Activated CD8-positive, alpha-beta memory T cell treated with anti-CD3 and anti-CD28 coated beads for 24 hours (primary cell): ENCODE measurements around the gene RBPMS2.
A peak's percentile ranks its signal among the peaks of the same experiment; 100 is the strongest.
"Not testable (repeated sequence)": the region's sequence is repeated elsewhere in the genome, so short reads cannot be mapped to it uniquely, and the experiment has no call there.

Experiments used
- DNase-seq: peaks from one replicate; pipeline ENCODE4 v3.0.0-alpha.2; 2020

Gene RBPMS2

GRCh38 chr15:64751464-64751863 lies 23.9 kb downstream of the RBPMS2 start:
- DNase-seq, result no peak

DNA sequence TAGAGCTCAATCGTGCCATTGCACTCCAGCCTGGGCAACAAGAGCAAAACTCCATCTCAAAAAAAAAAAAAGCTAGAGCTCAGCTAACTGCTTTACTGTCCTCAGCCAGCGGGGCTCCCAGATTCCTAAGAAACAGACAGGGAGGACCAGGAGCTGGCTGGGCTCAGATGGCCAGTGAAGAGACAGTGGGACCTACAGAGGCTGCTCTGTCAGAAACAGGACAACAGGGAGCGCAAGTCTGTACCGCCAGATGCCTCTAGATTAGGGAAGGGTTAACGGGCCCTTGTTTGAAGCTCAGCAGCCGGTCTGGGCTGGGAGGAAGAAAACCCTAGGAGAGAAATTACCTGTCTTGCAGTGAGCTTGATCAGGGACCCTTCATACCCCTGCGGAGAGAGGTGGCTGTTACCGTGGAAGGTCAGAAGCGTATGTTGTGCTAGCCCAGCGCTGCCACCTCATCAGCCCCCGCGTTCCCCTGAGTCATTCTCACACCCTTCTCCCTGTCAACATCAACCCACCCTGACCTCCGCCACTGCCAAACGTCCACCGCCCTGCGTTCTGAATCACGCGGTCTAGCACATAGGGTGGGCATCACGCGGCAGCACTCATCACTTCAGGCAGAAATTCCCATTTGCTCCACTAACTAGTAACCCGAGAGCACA lies 25.3 kb downstream of the RBPMS2 start:
- DNase-seq, result no peak

DNA sequence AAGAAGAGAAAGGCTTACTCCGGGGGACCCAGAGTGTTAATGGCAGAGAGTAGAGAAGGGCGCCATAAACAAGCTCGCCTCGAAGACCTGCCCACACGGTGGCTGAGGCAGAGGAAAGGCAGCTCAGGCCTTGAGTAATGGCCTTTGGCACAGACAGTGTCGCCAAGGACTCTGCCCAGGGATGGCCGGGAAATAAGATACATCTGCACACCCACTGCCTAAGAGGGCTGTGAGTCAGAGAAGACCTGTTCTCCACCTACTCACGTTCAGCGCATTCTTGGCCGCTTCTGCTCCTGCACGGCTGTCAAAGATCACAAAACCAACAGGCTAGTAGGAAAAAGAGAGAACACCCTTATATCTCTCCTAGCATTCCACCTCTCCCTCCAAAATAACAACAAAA lies 26.2 kb downstream of the RBPMS2 start:
- DNase-seq, result no peak

- DNase-seq, result no peak
These were observed 27.1 kb downstream of the RBPMS2 start for GRCh38 chr15:64748251-64748650.

- DNase-seq, result no peak
These were observed 27.8 kb downstream of the RBPMS2 start for GRCh38 chr15:64747578-64747977.

- no peak for DNase-seq
These were observed 28.5 kb downstream of the RBPMS2 start for GRCh38 chr15:64746921-64747320.

DNA sequence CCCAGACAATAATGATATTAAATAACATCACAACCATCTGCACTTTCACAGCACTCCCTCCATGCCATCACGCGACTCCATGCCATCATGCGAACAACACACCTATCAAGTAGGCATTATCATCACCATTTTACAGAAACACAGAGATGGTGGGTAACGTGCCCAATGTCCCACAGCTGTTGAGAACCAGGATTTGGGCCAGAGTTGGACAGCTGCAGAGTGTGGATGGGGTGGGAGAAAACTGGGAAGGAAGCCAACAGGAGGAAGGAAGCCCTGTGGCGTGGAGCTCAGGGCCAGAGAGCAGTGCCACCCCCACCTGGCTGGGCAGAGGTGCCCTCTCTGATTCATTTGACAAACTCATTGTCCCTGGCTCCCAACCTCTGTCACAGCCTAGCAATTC lies 29.0 kb downstream of the RBPMS2 start:
- DNase-seq, result no peak

DNA sequence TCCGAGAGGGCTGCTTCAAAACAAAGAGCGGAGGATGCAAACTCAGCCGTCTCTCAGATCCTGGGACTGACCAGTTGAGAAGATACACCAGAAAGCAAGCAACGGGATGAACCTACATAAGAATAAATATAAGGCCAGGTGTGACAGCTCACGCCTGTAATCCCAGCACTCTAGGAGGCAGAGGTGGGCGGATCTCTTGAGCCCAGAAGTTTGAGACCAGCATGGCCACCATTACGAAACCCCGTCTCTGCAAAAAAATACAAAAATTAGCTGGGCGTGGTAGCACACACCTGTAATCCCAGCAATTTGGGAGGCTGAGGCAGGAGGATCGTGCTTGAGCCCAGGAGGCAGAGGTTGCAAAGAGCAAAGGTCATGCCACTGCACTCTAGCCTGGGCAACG lies 31.7 kb downstream of the RBPMS2 start:
- DNase-seq, result no peak

DNA sequence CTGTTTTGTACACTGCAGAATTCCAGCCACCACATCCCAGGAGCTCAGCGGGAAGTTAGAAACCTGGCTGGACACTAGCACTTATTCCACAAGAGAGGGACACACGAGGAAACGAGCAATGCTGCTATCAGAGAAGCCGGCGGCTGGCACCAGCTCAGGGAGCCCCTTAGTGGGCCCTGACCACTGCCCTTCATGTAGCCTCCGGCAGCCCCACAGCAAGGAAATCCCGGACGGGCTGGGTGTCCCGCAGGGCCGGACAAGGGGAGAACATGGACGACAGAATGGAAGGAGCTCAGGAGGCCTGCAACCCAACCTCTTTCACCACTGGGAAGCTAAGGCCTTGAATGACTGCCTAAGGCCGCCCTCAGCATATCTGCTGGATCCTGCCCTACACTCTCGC lies 32.5 kb downstream of the RBPMS2 start:
- DNase-seq, result no peak

- no peak for DNase-seq
These were observed 33.0 kb downstream of the RBPMS2 start for GRCh38 chr15:64742385-64742784.

DNA sequence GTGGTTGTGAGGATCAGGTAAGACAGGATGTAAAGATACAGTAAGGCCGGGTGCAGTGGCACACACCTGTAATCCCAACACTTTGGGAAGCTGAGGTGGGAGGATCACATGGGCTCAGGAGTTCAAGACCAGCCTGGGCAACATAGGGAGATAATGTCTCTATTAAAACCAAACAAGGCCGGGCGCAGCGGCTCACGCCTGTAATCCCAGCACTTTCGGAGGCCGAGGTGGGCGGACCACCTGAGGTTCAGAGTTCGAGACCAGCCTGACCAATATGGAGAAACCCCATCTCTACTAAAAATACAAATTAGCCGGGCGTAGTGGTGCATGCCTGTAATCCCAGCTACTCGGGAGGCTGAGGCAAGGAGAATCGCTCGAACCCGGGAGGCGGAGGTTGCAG lies 33.7 kb downstream of the RBPMS2 start:
- DNase-seq, result not testable (repeated sequence)

- no peak for DNase-seq
These were observed 34.8 kb downstream of the RBPMS2 start for GRCh38 chr15:64740311-64741170.

- DNase-seq, result no peak
These were observed 35.7 kb downstream of the RBPMS2 start for GRCh38 chr15:64739577-64740143.

GRCh38 chr15:64739156-64739555 lies 36.2 kb downstream of the RBPMS2 start:
- DNase-seq, result no peak

DNA sequence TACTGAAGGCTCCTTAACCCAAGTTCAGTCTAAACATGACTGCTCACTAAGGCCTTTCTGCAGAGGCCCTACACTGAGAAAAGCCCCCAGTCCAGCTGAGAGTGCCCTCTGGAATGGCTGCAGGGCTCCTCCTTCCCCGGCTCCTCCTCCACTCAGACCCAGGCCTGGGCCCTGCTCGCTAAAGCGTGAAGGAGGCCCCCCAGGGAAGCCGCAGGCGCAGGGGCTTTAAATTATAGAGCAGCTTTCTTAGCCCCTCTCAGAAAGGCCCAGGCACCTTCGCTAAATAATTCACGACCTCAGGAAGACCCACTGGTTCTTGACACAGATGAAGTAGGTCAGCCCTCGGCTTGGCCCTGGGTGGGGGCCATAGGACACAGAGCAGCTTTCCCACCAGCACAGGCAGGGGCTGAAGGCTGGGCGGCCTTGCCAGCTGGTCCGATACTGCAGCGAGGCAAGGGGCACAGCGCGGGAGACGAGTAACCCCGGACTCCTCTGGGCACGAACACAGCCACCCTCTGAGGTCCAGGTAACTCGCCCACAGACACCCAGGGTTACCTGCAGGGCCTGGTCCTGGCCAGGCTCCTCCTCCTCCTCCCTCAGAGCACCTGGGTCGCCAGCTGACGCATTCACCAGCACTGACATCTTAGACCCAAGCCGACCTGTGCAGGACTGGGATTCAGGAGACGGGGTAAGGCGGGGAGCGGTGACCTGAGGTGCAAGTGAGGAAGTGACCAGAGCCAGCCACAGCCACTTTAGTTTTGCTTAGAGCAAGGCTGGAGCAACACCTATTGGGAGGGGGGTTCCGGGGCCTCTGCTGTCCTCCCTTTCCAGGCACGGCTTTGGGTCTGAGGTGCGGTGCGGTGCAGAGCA lies 36.9 kb downstream of the RBPMS2 start:
- no peak for DNase-seq

DNA sequence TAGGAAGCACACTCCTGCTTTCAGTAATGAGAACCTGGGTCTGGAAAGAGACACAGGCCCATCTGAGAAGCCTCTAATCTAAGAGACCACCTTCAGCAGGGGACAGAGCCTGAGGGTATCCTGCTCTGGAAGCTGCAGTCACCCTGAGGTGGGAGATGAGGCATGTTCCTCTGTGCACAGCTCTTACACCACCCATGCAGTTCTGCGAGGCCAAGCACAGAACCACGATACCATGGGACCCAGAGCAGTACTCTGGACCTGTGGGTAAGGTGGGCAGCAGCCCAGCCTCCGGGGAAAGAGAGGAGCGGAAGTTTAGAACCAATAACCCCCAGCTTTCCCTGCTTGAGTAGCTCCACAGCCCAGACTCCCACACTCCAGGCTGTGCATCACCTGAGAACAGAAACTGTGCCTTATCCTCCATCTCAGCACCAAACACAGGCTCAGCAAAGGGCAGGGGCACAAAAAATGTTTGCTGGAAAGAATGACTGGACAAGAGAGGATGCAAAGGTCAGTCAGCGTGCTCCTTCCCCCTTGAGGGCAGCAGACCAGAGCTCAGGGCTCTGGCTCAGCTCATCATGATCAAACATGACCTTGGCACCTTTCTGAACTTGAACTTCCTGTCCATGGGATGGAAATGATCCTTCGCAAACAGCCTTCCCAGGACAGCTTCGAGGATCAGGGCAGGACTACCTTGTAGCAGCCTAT lies 43.1 kb downstream of the RBPMS2 start:
- DNase-seq, result no peak

- no peak for DNase-seq
These were observed 43.6 kb downstream of the RBPMS2 start for GRCh38 chr15:64731805-64732151.

DNA sequence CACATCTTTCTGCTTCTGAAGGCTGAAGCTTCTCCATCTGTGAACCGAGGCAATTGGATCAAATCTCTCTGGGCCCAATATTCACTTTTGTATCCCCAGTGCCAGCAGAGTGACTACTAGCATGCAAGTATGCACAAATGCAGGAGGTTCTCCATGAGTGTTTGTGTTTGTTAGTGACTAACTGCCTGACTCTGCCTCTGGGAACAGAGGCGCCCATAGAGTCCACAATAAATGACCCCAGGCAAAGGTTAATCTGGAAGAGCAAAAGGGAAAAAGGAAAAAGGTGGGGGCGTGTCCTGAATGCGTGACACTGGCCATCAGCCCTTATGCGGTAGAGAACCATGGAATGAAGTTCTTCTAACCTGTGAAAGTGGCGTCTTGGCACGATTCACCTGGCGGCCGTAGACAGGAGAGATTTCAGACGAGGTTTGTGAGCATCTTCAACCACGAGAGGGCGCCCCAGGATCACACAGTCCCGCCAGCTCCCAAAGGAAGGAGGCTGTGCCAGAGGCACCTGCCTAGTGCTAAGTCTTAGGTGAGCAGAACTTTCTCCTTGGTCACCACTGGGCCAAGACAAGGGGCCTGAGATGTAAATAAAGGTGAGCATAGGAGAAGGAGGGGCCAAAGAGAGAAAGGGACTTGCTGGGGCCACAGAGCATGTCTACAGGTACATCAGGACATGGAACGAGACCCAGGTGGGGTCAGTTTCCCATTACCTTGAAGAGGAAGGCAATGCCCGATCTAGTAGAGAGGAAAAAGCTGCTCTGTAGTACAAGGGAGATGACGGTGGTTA lies 44.2 kb downstream of the RBPMS2 start:
- peak; percentile 96 for DNase-seq

DNA sequence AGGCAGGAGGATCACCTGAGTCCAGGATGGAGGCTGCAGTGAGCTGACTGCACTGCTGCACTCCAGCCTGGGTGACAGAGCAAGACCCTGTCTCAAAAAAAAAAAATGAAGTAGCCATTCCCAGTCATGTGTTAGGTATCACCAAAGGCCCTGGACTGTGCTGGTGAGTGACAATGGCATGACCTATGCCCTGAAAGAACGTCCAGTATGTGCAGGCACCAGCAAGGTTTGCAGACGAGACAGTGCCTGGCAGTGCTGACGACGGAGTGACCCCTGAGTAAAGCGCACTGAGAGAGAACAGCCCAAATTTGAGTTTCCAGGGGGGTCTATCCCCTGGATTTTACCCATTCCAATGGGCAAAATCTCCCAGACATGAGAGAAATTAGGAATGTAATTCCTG lies 45.2 kb downstream of the RBPMS2 start:
- no peak for DNase-seq

GRCh38 chr15:64720188-64720587 lies 55.2 kb downstream of the RBPMS2 start:
- no peak for DNase-seq

DNA sequence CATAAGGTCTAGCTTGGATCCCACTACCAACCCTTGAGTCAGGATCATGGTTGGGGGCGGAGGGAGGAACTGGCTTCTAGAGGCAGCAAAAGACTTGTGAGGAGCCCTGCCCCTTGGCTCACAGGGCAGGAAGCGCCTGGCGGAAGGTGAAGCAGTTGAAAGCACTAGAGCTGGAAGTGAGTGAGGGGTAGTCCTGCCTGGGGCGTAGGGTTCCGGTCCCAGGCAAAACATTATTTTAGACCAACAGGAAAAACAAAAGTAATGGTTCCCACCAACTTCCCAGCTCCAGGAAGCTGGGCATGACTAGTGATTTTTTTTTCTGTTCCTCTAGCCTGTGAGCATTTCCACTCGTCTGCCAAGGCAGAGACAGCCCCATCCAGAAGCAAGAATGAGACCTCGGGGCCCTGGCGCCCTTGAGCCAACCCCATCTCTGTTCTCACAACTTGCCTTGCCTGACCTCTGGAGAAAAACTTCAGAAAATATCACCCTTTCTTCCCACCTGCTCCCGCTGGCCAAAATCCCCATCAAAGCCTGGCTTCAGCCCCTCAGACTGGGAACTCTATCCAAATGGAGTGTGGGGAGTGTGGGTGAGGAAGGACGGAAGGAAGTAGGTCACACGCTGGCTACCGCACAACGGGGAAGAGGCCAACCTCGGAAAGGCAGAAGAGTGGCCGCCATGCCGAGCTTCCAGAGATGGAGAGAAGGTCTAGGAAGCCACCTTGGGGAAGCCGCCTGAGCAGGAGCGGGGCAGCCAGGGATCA lies 57.5 kb downstream of the RBPMS2 start:
- DNase-seq, result no peak
